Stimulated activated naive CD4-positive, alpha-beta T cell treated with Interleukin-2 at 50 U/mL for 16 hours (primary cell): ENCODE results near the gene ADCY6.

Experiments used
- DNase-seq: peaks from one replicate; lab custom pipeline; 2025; lab: John Stamatoyannopoulos, UW

Gene ADCY6

GRCh38 chr12:48815126-48816110, 26.5 kb upstream of the ADCY6 start:
- DNase-seq = no peak

- DNase-seq = peak; percentile 65
Observed at GRCh38 chr12:48814262-48815125, 25.6 kb upstream of the ADCY6 start.

- no peak for DNase-seq
Observed at GRCh38 chr12:48813465-48814261, 24.8 kb upstream of the ADCY6 start.

- no peak for DNase-seq
Observed at GRCh38 chr12:48812389-48812788, 23.5 kb upstream of the ADCY6 start.

- DNase-seq = no peak
Observed at GRCh38 chr12:48811437-48812090, 22.7 kb upstream of the ADCY6 start.

- DNase-seq = no peak
Observed at GRCh38 chr12:48810903-48811431, 22.1 kb upstream of the ADCY6 start.

- no peak for DNase-seq
Observed at GRCh38 chr12:48807981-48808380, 19.1 kb upstream of the ADCY6 start.

GRCh38 chr12:48803675-48804074, 14.8 kb upstream of the ADCY6 start:
- DNase-seq = no peak

GRCh38 chr12:48800971-48801370, 12.1 kb upstream of the ADCY6 start:
- DNase-seq = no peak

- no peak for DNase-seq
Observed at GRCh38 chr12:48800457-48800856, 11.6 kb upstream of the ADCY6 start.

- no peak for DNase-seq
Observed at GRCh38 chr12:48796976-48797375, 8.1 kb upstream of the ADCY6 start.

GRCh38 chr12:48795550-48796455, 6.9 kb upstream of the ADCY6 start:
- peak; percentile 37 for DNase-seq

- DNase-seq = no peak
Observed at GRCh38 chr12:48794870-48795269, 6.0 kb upstream of the ADCY6 start.

- DNase-seq = no peak
Observed at GRCh38 chr12:48793696-48794095, 4.8 kb upstream of the ADCY6 start.

- no peak for DNase-seq
Observed at GRCh38 chr12:48789858-48790326, 1.0 kb upstream of the ADCY6 start.

- no peak for DNase-seq
Observed at GRCh38 chr12:48788524-48788853, 400 bp downstream of the ADCY6 start.

- no peak for DNase-seq
Observed at GRCh38 chr12:48787791-48788523, 932 bp downstream of the ADCY6 start.

- no peak for DNase-seq
Observed at GRCh38 chr12:48786591-48787544, 2.0 kb downstream of the ADCY6 start.
